Bronchial smooth muscle cell (primary cell): ENCODE data around the gene PATE2. TPM values are rescaled to one million over a fixed set of nuclear protein-coding genes. Genes with fewer than 3 reads are reported as not detected.

Experiments
- total RNA-seq: library from RNA; depleted of rRNA; stranded (reverse); fragments of >200 nt; gene quantifications from 2 replicates; pipeline ENCODE4 v1.2.1, GENCODE V29; 2014

Gene PATE2
- not detected in 2 replicates for total RNA-seq

DNA sequence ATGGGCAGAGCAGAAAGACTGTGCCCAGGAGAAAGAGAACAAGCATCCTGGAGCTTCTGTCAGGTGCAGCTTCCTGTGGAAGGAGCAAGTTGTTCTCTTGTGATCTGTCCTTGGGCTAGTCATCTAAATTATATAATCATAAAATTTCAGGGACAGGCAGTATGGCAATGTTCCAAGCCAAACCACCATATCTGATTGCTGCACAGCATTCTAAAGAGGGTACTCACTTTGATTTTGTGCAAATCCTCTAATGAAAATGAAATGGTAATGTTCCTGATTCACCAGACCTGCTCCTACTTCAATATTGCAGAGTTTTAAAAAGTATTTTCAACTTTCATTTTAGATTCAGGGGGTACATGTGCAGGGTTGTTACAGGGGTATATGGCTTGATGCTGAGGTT is at the start of gene PATE2:
Gene PATE2, minus strand, starts transcription at position 101 of the 400 bp plus-strand sequence. Its CDS starts 55 bp downstream, at position 46.

GRCh38 chr11:125787827-125788226 is 9.2 kb upstream of the PATE2 start, which contains the start of gene PATE3:
Gene PATE3 (plus strand): TSS chr11:125788127. CDS start chr11:125788152, 25 bp downstream.

DNA sequence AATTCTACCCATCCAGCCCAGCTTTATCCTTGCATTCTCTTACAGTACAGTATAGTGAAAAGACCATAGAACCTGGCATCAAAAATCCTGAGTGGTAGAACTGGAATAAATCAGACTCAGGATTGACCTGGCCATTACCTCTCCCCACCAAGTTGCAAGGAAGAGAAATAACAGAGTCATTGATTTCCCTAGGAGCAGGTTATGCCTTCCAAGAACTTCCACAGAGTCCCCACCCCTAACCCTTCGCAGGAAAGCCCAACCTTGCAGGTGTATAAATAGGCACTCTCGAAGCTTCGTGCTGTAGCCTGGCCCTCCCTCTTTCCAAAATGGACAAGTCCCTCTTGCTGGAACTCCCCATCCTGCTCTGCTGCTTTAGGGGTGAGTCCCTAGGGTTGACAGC is 32.6 kb downstream of the PATE2 start, which contains the start of gene PATE1:
Gene PATE1, plus strand, starts transcription at position 301 of the 400 bp plus-strand sequence. Its CDS starts 26 bp downstream, at position 327.

Other genes starting within 250 kb of the PATE2 start
- gene EI24, start 209.4 kb downstream of the PATE2 start, total RNA-seq: 71.8 and 84.2 TPM in 2 replicates
- gene STT3A, start 186.0 kb downstream of the PATE2 start, total RNA-seq: 161 and 368 TPM in 2 replicates
- gene CHEK1, start 153.7 kb downstream of the PATE2 start, total RNA-seq: 16.2 and 32.0 TPM in 2 replicates
- gene ACRV1, start 98.0 kb downstream of the PATE2 start, total RNA-seq: not detected in 2 replicates
- not detected in 2 replicates for gene PATE1, start 32.5 kb downstream of the PATE2 start, total RNA-seq
- not detected in 2 replicates for gene PATE3, start 9.3 kb upstream of the PATE2 start, total RNA-seq
- gene PATE4, start 54.5 kb upstream of the PATE2 start, total RNA-seq: not detected in 2 replicates
- gene HYLS1, start 108.8 kb upstream of the PATE2 start, total RNA-seq: 2.7 and 3.8 TPM in 2 replicates
- gene PUS3, start 124.4 kb upstream of the PATE2 start, total RNA-seq: 11.3 and 12.8 TPM in 2 replicates
- gene DDX25, start 125.7 kb upstream of the PATE2 start, total RNA-seq: under 0.01 TPM in 1 of 2 replicates, not detected in the other
- 0.09 TPM in 1 of 2 replicates, not detected in the other for gene VSIG10L2, start 167.2 kb upstream of the PATE2 start, total RNA-seq